Stimulated activated naive CD8-positive, alpha-beta T cell treated with anti-CD3 and anti-CD28 coated beads, Interleukin-15, amount 100 ng/mL, for 72 hours (primary cell): ENCODE measurements around the gene MAGI2.

Source experiments
- ATAC-seq: fragments of 150-1000 bp; cut with Tn5 transposase; 2 replicates; pipeline ENCODE4 v1.10.0; 2021; ENCODE audit warnings: mild to moderate bottlenecking, moderate library complexity
- DNase-seq, 2 donors: peaks; one replicate each; pipeline ENCODE4 v3.0.0; 2021 to 2022
- H3K27ac Mint-ChIP-seq, 2 donors: one replicate each; pipeline ENCODE4 v1.8.0; 2022; ENCODE audit warnings: mild to moderate bottlenecking in 2 of 2, mixed read lengths in 2 of 2, moderate library complexity in 2 of 2
- H3K27me3 Mint-ChIP-seq: one replicate; pipeline ENCODE4 v1.8.0; 2022; ENCODE audit warnings: mixed read lengths
- H3K4me1 Mint-ChIP-seq: one replicate; pipeline ENCODE4 v1.8.0; 2022; ENCODE audit warnings: mild to moderate bottlenecking, mixed read lengths
- H3K4me3 Mint-ChIP-seq, 2 donors: one replicate each; pipeline ENCODE4 v1.8.0; 2022; ENCODE audit warnings: mild to moderate bottlenecking in 2 of 2, mixed read lengths in 2 of 2, moderate library complexity in 1 of 2
- H3K9me3 Mint-ChIP-seq, 2 donors: one replicate each; pipeline ENCODE4 v1.8.0; 2022; ENCODE audit warnings: mixed read lengths in 2 of 2

Gene MAGI2

DNA sequence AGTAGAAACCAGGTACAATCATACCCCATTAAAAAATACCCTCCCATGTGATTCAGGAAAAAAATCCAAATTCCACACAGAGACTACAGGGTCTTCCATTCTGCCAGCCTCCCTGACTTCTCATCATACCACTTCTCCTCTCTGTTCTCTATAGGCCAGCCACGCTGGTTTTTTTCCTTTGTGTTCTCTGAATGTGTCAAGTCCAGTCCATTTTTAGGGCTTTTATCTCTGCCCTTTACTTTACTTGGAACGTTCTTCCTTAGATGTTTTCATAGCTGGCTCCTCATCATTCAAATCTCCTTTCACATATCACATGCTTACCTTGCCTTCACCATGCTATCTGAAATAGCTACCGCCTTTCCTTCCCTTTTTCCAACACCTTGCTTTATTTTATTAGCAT lies 1057.3 kb downstream of the MAGI2 start:
- no peaks in the 10 kb centered on the region for H3K27me3 Mint-ChIP-seq
- no peak overlapping the region for H3K4me3 Mint-ChIP-seq
- no peaks in the 10 kb centered on the region for H3K9me3 Mint-ChIP-seq
- ATAC-seq (no peak), DNase-seq (no peak)
- no peaks in the 10 kb centered on the region for H3K4me1 Mint-ChIP-seq
- H3K27ac Mint-ChIP-seq, result no peak overlapping the region

DNA sequence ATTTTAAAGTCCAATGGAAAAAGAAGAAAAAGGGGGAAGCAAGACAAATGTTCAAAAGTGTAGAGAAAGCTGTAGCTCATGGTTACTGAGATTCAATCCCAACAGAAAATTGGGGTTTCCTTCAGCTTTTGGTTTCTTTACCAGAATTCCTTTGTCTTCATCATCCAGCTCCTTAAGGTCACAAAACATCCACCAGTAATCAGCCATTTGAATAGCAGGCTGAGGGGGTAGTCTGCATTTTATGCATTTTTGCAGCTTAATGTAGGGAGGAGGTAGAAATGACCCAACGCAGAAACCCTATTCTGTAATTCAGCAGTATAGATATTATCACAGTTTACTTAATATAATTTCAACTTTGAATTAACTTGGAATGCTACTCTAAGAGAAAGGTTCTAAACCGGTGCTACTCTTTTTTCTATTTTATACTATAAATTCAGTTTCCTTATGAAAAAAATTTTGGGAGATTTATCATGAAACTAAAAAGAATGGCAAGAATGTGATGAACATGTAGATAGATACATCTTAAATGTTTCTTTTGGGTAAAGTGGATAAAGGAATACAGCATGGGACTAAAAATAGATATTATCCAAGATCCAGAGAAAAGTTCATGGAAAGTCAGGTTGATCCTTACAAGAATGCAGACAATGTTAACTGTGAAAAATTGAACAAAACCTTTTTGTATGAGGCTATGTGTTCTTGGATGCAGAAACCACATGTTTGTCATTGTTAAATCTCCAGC lies 1058.0 kb downstream of the MAGI2 start:
- H3K4me3 Mint-ChIP-seq, result no peak overlapping the region
- no peak overlapping the region for H3K27ac Mint-ChIP-seq
- H3K4me1 Mint-ChIP-seq, result no peaks in the 10 kb centered on the region
- no peaks in the 10 kb centered on the region for H3K9me3 Mint-ChIP-seq
- DNase-seq, result no peak
- H3K27me3 Mint-ChIP-seq, result no peaks in the 10 kb centered on the region
- no peak for ATAC-seq

DNA sequence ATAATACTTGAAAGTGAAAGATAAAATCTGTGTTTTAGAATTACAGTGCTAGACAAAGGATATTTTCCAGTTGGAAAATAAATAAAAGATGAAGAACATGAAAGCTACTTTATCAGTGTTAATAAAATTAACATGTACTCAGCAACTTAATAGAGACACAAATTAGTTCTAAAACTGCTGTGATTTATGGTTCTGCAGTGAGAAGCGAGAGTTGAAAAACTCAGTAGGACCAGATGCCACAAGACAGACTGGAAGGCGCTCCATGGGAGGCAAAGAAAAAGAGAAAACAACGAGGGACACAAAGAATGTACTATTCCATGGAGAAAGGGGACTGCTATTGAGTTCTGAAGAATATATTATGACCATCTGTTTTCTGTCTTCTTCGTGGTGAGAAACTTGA lies 1064.4 kb downstream of the MAGI2 start:
- Mint-ChIP-seq H3K9me3 (no peaks in the 10 kb centered on the region), H3K27ac (no peak overlapping the region), H3K4me3 (no peak overlapping the region), H3K4me1 (no peaks in the 10 kb centered on the region), H3K27me3 (no peaks in the 10 kb centered on the region)
- no peak for DNase-seq
- no peak for ATAC-seq

DNA sequence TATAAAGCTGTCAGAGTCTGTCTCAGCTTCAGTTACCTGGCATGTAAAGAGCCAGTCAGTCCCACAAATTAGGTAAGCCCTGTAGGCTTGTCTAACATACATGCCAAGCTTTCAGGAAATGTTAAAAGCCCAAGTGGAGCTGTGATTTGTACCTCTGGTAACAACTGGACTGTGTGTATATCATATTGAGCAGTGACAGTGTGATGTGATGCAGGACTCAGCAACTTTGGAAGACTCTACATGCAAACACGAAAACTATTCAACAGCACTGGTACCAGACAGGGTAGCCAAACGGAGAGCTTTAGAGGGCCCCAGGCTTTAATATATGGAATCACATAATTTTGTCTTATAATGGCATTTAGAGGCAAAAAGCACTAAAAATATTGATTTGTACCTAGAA lies 1066.9 kb downstream of the MAGI2 start:
- no peak overlapping the region for H3K27ac Mint-ChIP-seq
- DNase-seq (no peak), ATAC-seq (no peak)
- H3K4me3 Mint-ChIP-seq, result no peak overlapping the region
- no peaks in the 10 kb centered on the region for H3K9me3 Mint-ChIP-seq
- no peaks in the 10 kb centered on the region for H3K4me1 Mint-ChIP-seq
- H3K27me3 Mint-ChIP-seq, result no peaks in the 10 kb centered on the region

DNA sequence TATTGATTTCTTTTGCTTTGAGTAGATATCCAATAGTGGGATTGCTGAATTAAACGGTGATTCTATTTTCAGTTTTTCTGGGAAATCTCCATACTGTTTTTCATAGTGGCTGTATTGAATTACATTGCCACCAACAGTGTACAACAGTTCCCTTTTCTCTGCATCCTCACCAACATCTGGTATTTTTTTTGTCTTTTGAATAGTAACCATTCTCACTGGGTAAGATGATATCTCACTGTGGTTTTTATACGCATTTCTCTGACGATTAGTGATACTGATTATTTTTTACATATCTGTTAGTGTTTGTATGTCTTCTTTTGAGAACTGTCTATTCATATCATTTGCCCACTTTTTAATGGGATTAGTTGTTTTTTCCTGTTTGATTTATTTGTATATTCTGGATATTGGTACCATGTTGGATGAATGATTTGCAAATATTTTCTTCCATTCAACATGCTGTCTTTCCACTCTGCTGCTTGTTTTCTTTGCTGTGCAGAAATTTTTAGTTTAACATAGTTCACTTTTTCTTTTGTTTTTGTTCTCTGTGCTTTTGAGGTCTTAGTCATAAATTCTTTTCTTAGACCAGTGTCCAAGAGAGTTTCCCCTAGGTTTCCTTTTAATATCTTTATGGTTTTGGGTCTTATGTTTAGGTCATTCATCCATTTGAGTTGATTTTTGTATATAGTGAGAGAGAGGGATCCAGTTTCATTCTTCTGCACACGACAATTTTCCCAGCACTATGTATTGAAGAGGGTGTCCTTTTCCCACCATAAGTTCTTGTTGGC lies 1070.2 kb downstream of the MAGI2 start:
- H3K27ac Mint-ChIP-seq, result no peak overlapping the region

DNA sequence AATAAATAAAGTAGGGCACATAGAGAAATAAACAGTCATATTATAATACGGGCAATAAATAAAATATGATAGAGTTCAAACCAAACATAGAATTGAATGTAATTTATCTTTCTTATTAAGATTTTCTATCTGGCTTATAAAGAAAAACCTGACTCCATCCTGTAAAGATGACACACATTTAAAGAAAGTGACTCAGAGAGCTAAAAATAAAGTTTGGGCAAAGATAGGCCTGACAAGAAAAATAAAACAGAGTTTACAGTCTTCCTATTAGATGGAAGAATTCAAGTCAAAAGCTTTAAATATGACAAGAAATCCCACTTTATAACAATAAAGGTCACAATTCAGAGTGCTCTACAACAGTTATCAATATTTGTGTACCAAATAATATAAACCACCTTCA lies 1074.3 kb downstream of the MAGI2 start:
- Mint-ChIP-seq H3K4me1 (no peaks in the 10 kb centered on the region), H3K27me3 (no peaks in the 10 kb centered on the region), H3K4me3 (no peak overlapping the region), H3K9me3 (peaks cover 0 to 4% of the 10 kb centered on the region in 2 donors), H3K27ac (no peak overlapping the region)
- no peak for DNase-seq
- ATAC-seq, result no peak

More for the DNA sequence above, 1070.2 kb downstream of the MAGI2 start:
- H3K4me3 Mint-ChIP-seq, result no peak overlapping the region
- H3K27me3 Mint-ChIP-seq, result no peaks in the 10 kb centered on the region
- no peaks in the 10 kb centered on the region for H3K4me1 Mint-ChIP-seq
- DNase-seq (no peak), ATAC-seq (no peak)
- peaks cover 0 to 4% of the 10 kb centered on the region in 2 donors for H3K9me3 Mint-ChIP-seq

DNA sequence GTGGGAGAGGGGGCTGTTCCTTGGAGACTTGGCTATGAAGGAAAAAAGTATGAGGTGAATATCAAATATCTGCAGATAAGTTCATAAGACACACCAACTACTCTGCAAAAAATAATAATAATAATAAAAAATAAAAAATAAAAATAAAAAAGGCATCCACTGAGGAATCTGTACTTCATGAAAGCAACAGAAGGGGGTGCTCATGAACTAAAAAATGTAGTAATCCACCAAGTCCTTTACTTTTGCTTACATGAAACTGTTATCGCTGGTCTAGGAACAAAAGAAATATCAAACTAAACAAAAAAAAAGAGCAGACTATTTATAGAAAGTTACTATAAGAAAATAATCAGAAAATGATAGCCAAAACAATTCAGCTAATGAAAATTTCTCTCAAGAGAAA lies 1075.9 kb downstream of the MAGI2 start:
- ATAC-seq (no peak), DNase-seq (no peak)
- no peak overlapping the region for H3K27ac Mint-ChIP-seq
- no peaks in the 10 kb centered on the region for H3K27me3 Mint-ChIP-seq
- no peak overlapping the region for H3K4me3 Mint-ChIP-seq
- no peaks in the 10 kb centered on the region for H3K4me1 Mint-ChIP-seq
- peaks cover 0 to 4% of the 10 kb centered on the region in 2 donors for H3K9me3 Mint-ChIP-seq

DNA sequence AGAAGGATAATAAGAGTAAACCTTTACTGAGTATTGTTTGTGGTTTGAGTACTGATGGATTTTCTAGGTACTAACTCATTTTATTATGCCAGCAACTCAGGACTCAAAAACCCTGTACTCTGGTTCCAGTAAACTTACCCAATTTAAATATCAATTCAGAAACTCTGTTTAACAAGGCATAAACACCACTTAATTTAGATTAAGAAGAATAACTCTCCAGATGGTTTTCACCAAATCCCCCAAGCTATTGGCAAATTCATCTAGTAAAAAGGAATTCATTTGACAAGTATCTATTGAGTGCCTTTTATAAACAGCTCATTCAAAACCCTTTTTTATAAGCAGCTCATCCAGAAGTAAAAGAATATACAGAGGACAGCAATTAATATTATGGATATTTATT lies 1082.5 kb downstream of the MAGI2 start:
- ATAC-seq, result no peak
- H3K27me3 Mint-ChIP-seq, result no peaks in the 10 kb centered on the region
- DNase-seq, result no peak
- no peak overlapping the region for H3K4me3 Mint-ChIP-seq
- H3K27ac Mint-ChIP-seq, result no peak overlapping the region
- no peaks in the 10 kb centered on the region for H3K9me3 Mint-ChIP-seq
- no peaks in the 10 kb centered on the region for H3K4me1 Mint-ChIP-seq

DNA sequence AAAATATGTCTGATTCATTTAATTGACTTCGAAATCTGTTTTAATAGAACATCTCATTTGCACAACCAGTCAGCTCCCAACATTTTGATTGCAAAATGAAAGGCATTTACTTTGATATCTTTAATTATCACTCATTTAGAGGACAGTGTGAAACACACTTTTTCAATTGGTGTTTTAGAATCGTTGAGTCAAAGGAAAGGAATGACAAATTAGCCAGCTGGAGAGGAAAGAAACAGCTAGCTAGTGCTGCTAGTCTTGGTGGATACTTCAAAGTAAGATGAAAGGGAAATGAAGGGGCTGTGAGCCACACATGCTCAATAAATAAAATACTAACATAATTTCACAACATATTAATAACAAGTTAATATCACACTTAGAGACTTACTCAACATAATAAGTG lies 1084.7 kb downstream of the MAGI2 start:
- H3K4me3 Mint-ChIP-seq, result no peak overlapping the region
- no peaks in the 10 kb centered on the region for H3K27me3 Mint-ChIP-seq
- no peak overlapping the region for H3K27ac Mint-ChIP-seq
- ATAC-seq (no peak), DNase-seq (no peak)
- no peaks in the 10 kb centered on the region for H3K4me1 Mint-ChIP-seq
- no peaks in the 10 kb centered on the region for H3K9me3 Mint-ChIP-seq

DNA sequence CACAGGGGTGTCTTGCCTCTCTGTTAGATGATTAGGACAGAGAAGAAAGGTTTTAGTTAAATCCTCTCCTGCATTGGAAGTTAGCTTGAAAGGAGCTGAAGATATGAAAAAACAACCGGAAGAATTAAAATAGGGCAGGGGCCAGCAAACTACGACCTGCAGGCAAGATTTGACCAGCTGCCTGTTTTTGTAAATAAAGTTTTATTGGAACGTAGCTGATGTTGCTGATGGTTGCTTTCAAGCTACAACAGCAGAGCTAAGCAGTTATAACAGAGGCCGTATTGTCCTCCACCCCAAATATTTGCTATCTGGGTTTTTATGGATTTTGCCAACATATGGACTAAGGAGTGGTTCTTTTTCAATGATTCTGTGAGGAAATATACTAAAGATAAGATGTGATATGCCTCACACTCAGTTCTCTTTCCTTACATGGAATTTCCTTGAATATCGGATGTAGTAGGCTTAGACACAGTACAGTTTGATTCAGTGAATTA lies 1086.1 kb downstream of the MAGI2 start:
- no peaks in the 10 kb centered on the region for H3K4me1 Mint-ChIP-seq
- no peaks in the 10 kb centered on the region for H3K27me3 Mint-ChIP-seq
- H3K27ac Mint-ChIP-seq, result no peak overlapping the region
- no peaks in the 10 kb centered on the region for H3K9me3 Mint-ChIP-seq
- H3K4me3 Mint-ChIP-seq, result no peak overlapping the region
- ATAC-seq (no peak), DNase-seq (no peak)

DNA sequence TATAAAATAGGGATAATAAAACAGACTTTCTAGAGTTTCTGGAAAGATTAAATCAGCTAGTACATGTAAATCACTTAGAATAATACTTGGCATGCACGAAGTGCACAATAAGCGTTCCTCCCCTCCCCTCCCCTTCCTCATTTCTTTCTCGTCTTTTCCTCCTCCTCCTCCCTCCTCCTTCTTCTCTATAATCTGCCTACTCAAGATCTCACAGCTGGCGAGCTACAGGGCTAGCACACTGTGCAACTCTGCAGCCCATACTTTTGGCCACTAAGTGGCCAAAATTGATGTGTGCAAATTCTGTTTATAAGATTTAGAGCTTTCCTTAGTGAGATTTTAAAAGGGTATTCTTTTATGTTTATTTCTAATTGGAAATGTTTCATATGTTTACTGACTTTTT lies 1089.6 kb downstream of the MAGI2 start:
- H3K9me3 Mint-ChIP-seq, result peaks cover 0 to 7% of the 10 kb centered on the region in 2 donors
- H3K27me3 Mint-ChIP-seq, result no peaks in the 10 kb centered on the region
- no peaks in the 10 kb centered on the region for H3K4me1 Mint-ChIP-seq
- DNase-seq (no peak), ATAC-seq (no peak)
- peak overlapping the region in 1 of 2 donors; percentile 5 for H3K27ac Mint-ChIP-seq
- H3K4me3 Mint-ChIP-seq, result no peak overlapping the region

DNA sequence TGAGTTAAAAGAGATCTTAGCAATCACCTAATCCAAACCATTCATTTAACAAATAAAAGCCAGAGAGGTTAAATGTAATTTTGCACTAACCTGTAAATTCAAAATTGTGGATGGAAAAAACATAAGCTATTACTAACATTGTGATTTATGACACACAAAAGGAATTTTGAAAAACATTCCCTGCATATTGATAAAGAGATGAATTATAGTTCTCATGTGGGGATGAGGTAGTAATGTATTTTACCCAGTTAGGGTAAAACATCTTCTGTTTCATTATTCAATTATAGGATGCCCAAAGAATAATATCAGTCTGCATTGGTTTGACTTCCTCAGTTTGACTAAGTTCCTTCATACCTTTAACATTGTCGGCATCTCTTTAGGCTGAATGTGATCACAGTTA lies 1093.6 kb downstream of the MAGI2 start:
- DNase-seq, result no peak
- no peak for ATAC-seq
- H3K9me3 Mint-ChIP-seq, result peaks cover 0 to 14% of the 10 kb centered on the region in 2 donors
- no peak overlapping the region for H3K27ac Mint-ChIP-seq
- no peak overlapping the region for H3K4me3 Mint-ChIP-seq
- H3K27me3 Mint-ChIP-seq, result no peaks in the 10 kb centered on the region
- no peaks in the 10 kb centered on the region for H3K4me1 Mint-ChIP-seq

DNA sequence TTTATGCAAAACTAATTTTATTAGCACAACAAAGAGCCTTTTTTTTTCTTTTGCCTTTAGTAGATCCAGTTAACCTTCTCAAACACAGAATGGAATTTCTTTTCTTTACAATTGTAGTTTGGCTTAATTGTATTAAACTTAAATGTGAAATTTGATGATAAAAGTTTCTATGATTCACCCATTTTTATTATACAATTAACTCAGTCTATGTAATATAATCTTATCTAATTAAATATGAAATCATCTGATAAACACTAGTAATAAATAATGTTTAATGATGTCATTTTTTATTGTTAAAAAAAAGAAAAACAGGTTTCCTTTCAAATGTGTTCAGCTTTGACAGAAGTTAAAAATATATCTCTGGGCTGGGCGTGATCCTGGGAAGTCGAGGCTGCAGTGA lies 1095.8 kb downstream of the MAGI2 start:
- no peak overlapping the region for H3K27ac Mint-ChIP-seq
- no peak for DNase-seq
- ATAC-seq, result no peak
- no peaks in the 10 kb centered on the region for H3K27me3 Mint-ChIP-seq
- H3K4me1 Mint-ChIP-seq, result no peaks in the 10 kb centered on the region
- peaks cover 0 to 14% of the 10 kb centered on the region in 2 donors for H3K9me3 Mint-ChIP-seq
- H3K4me3 Mint-ChIP-seq, result no peak overlapping the region

DNA sequence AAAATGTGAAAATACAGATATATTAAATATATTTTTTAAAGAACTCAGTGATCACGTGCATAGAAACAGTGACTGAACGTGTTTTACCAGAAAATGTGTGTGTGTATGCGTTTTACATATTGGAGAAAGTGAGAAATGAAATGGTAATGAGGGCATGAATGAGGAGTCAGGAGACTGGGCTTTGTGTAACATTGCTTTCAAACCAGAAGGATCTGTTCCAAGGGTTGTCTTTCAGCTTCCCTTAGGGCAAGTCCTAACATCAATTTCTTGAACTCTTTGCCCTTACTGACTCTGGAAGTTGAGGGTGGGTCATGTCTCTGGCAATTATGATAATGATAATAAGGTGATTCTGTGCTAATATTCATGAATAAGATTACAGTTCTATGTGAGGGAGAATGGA lies 1097.6 kb downstream of the MAGI2 start:
- H3K27me3 Mint-ChIP-seq, result no peaks in the 10 kb centered on the region

DNA sequence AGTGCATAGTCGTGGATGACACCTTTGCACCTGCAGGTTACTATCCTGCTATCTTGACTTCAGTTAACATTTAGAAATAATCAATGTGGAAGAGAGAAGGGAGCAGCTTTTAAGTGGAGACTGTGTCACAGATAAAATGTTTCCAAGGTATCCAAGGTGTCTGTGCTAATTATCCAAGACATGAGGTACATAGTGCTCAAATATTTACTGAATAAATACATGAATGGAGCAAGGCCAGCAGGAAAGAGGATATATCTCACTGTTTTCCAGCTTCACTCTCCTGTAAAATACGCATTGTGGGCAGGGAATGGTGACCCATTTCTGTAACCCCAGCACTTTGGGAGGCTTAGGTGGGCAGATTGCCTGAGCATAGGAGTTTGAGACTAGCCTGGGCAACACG lies 1102.5 kb downstream of the MAGI2 start:
- Mint-ChIP-seq H3K4me1 (no peaks in the 10 kb centered on the region), H3K4me3 (no peak overlapping the region), H3K9me3 (no peaks in the 10 kb centered on the region), H3K27me3 (no peaks in the 10 kb centered on the region), H3K27ac (no peak overlapping the region)
- DNase-seq (no peak), ATAC-seq (no peak)

More for the DNA sequence above, 1097.6 kb downstream of the MAGI2 start:
- Mint-ChIP-seq H3K27ac (no peak overlapping the region), H3K4me1 (no peaks in the 10 kb centered on the region), H3K9me3 (peaks cover 0 to 7% of the 10 kb centered on the region in 2 donors), H3K4me3 (no peak overlapping the region)
- DNase-seq (no peak), ATAC-seq (no peak)

DNA sequence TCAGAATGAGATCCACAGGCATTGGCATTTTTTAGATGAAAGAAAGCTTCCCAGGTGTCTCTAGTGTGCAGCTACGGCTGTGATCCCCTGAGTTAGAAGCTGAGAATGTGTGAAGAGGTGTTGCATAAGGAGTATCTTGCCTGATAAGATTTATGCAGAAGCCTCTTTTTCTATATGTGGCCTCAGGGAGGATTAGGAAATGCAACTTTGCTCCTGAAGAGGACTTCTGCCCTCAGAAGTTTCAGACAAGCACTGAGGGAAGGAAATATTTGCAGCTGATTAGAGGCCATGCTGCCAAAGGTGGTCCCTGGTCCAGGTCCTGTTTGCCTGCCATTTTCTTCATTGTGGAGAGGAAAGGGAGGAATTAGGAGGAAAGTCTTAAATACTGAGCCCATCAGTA lies 1103.1 kb downstream of the MAGI2 start:
- Mint-ChIP-seq H3K27me3 (no peaks in the 10 kb centered on the region), H3K27ac (no peak overlapping the region), H3K9me3 (no peaks in the 10 kb centered on the region), H3K4me1 (no peaks in the 10 kb centered on the region), H3K4me3 (no peak overlapping the region)
- DNase-seq (no peak), ATAC-seq (no peak)
